Upper lobe of right lung (tissue), 1 donor: Measurements from ENCODE around the gene RBM10. TPM values are rescaled to one million over a fixed set of nuclear protein-coding genes. Genes with fewer than 3 reads are reported as not detected.

ENCODE experiments used
- ATAC-seq: fragments of 200-7000 bp; cut with Tn5 transposase; one replicate; pipeline ENCODE4 v1.9.1; 2020; ENCODE audit warnings: mild to moderate bottlenecking, moderate library complexity
- DNase-seq: peaks from one replicate; pipeline ENCODE4 v3.0.0-alpha.2; 2020
- H3K27ac ChIP-seq: fragments of 200-600 bp; one replicate; pipeline ENCODE4 v1.8.0; 2022
- H3K27me3 ChIP-seq: fragments of 200-600 bp; one replicate; pipeline ENCODE4 v1.8.0; 2022; ENCODE audit warnings: mild to moderate bottlenecking
- H3K36me3 ChIP-seq: fragments of 200-600 bp; one replicate; pipeline ENCODE4 v1.8.0; 2022
- H3K4me1 ChIP-seq: fragments of 200-600 bp; one replicate; pipeline ENCODE4 v1.8.0; 2022
- H3K4me3 ChIP-seq: fragments of 200-600 bp; one replicate; pipeline ENCODE4 v1.8.0; 2022; ENCODE audit warnings: mild to moderate bottlenecking
- H3K9me3 ChIP-seq: fragments of 200-600 bp; one replicate; pipeline ENCODE4 v1.8.0; 2022
- intact Hi-C: fragments of 100-400 bp; cut with DNase I; formaldehyde crosslinking; loops from one replicate; pipeline ENCODE4 v1.11.0; 2022
- total RNA-seq: library from RNA; stranded (reverse); fragmentation: NEBNext Ultra II Directional; extraction: Animal tissue kit (Norgen Biotek cat#: 25700); gene quantifications from one replicate; pipeline ENCODE4 v1.2.1, GENCODE V29; 2021
- TF ChIP-seq, protein P1 (sequence below): fragments of 200-600 bp; IDR thresholded peaks from one replicate; pipeline ENCODE4 v1.8.0; 2022; ENCODE audit warnings: antibody characterized with exemption
- donor health status: DM: no; HTN: yes; CAD: no; lungs with severe emphysema.

The RBM10 gene
- total RNA-seq, 1 donor from 2014 or later = 31.9 TPM

DNA sequence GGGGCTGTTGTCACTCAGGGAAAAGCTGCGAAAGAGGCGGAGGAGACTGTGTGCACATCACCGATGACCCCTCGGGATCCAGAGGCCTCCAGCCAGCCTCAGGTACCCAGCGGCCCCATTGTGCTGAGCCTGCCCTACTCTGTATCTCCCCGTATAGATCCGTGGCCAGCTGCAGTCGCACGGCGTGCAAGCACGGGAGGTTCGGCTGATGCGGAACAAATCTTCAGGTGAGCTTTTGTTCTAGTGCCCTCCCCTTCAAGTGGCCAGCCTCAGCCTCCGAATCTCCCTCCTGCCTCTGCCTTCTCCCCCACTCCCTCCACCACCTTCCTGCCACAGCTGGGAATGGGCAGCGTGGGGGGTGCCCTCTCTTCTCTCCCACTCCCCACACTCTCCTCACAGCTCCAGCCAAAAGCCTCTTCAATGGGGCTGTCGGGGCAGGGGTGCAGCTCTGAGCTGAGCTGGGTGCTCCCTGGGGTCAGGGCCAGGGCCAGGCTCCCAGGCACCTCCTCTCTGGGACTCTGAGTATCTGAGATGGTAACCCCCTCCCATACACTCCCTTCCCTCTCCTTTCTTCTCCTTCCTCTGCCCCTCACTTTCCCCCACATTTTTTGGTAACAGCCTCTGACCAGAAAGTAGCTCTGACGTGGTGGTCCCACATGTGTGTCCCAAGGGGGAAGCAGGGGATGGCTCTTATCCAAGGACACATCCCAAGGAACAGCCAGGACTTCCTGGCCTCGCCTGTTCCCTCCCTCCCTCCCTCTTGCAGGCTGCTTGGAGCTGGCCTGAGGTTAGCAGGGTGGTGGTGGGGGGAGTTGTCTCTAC lies 28.2 kb downstream of the RBM10 start:
- Histone ChIP-seq H3K36me3 (peaks cover 26% of the 10 kb centered on the region), H3K4me3 (no peak overlapping the region), H3K27ac (no peak overlapping the region), H3K27me3 (no peaks in the 10 kb centered on the region), H3K9me3 (no peaks in the 10 kb centered on the region), H3K4me1 (no peaks in the 10 kb centered on the region)
- DNase-seq (peak; percentile 16), ATAC-seq (no peak)
- TF ChIP-seq, protein P1, sequence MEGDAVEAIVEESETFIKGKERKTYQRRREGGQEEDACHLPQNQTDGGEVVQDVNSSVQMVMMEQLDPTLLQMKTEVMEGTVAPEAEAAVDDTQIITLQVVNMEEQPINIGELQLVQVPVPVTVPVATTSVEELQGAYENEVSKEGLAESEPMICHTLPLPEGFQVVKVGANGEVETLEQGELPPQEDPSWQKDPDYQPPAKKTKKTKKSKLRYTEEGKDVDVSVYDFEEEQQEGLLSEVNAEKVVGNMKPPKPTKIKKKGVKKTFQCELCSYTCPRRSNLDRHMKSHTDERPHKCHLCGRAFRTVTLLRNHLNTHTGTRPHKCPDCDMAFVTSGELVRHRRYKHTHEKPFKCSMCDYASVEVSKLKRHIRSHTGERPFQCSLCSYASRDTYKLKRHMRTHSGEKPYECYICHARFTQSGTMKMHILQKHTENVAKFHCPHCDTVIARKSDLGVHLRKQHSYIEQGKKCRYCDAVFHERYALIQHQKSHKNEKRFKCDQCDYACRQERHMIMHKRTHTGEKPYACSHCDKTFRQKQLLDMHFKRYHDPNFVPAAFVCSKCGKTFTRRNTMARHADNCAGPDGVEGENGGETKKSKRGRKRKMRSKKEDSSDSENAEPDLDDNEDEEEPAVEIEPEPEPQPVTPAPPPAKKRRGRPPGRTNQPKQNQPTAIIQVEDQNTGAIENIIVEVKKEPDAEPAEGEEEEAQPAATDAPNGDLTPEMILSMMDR = no peak
- intact Hi-C loops = no loop called here

DNA sequence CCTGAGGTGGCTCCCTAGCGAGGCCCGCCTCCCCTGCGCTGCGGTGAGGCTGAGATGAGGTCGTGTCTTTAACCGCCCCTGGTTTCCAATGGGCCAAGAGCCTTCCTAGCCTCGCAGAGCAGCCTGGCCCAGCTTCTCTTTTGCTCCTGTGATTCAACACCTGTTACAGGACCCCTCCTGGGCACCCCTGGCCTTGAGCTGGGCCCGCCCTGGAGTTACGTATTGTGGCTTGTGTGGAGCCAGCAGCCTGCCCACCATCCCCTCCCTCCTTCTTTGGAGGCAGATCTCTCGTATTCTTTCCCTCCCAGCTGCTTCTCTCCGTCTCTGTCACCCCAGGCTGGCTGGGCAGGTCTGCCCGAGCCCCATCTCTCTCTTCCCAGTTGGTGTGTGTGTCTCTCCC lies 29.4 kb downstream of the RBM10 start:
- TF ChIP-seq, protein P1 = no peak
- Histone ChIP-seq H3K4me1 (no peaks in the 10 kb centered on the region), H3K27ac (no peak overlapping the region), H3K4me3 (no peak overlapping the region), H3K27me3 (no peaks in the 10 kb centered on the region), H3K9me3 (no peaks in the 10 kb centered on the region), H3K36me3 (peaks cover 26% of the 10 kb centered on the region)
- intact Hi-C loops = no loop called here
- no peak for DNase-seq
- no peak for ATAC-seq

DNA sequence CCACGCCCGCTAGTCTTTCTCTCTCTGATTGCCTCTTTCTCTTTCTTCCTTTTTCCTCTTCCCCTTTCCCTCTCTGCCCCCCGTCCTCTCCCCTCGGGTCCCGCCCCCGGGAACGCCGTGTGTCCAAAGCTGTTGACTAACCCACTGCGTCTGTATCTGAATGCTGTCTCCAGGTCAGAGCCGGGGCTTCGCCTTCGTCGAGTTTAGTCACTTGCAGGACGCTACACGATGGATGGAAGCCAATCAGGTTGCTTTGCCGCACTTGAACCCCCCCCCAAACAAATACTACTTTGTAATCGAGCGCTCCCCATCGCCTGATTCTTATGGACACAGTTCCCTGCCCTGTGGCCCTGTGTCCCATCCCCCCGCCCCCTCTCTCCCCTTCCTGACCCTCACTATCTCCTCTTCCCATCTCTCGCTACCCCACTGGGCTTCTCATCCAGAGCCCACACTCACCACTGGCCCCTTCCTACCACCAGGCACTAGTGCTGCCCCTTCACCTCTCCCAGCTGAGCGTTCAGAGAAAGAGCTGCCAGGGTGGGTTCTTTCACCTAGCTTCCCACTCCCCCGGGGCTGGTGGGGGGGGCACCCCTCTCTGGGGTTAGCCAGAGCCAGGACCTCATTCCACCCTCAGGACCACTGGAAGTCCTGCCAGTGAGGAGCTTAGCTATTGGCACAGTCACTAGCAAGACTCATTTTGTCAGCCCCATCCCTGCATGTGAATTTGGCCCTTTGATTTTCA lies 30.0 kb downstream of the RBM10 start:
- Histone ChIP-seq H3K4me1 (no peaks in the 10 kb centered on the region), H3K4me3 (no peak overlapping the region), H3K9me3 (no peaks in the 10 kb centered on the region), H3K27me3 (no peaks in the 10 kb centered on the region), H3K36me3 (peaks cover 22% of the 10 kb centered on the region), H3K27ac (no peak overlapping the region)
- no peak for DNase-seq
- TF ChIP-seq, protein P1 = no peak
- intact Hi-C loops = no loop called here
- ATAC-seq = no peak

DNA sequence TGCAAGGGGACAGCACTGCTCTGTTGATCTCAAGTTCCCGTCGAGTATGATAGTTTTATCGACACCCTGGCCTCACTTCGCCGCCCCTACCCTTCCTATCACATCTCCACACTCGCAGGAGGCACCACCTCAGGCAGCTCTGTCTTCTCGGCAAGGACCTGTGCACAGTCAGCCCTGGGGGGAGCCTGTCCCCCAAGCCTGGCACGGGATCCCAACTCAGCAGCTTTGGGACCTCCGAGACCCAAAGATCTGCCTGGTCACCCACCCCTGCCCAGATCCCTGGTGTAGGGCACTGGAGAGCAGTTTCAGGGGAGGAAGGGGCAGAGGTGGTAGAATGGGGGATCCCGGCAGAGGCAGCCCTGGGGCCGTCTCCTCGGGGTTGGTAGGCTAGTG lies 30.6 kb downstream of the RBM10 start:
- TF ChIP-seq, protein P1 = no peak
- Histone ChIP-seq H3K27me3 (no peaks in the 10 kb centered on the region), H3K36me3 (peaks cover 28% of the 10 kb centered on the region), H3K4me3 (no peak overlapping the region), H3K27ac (no peak overlapping the region), H3K9me3 (no peaks in the 10 kb centered on the region), H3K4me1 (no peaks in the 10 kb centered on the region)
- intact Hi-C loops = no loop called here
- ATAC-seq = no peak
- DNase-seq = no peak

DNA sequence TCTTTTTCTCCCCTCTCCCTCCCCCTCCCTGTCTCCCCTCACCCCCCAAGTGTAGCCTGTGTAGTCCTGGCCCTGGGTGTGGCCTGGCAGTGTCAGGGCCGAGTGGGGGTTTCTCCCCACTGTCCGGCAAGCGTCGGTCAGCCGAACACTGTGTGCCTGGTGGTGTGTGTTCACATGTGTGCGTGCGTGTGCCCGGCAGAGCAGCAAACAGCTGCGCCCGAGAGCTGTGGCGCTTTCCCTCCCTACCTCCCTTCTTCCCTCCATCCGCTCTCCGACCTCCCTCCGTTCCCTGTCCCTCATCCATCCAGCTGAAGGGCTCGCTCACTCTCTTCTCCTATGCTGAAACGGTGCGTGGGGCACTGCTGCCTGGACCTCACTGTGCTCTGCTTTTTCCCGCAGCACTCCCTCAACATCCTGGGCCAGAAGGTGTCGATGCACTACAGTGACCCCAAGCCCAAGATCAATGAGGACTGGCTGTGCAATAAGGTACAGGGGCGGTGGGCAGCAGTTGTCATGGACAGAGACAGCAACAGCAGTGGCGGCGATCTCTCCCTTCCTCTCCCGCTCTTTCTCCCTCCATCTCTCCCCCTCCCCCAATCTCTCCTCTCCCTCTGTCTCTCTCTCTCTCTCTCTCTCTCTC lies 31.2 kb downstream of the RBM10 start:
- TF ChIP-seq, protein P1 = no peak
- H3K4me1 ChIP-seq = no peaks in the 10 kb centered on the region
- H3K36me3 ChIP-seq = peaks cover 34% of the 10 kb centered on the region
- H3K9me3 ChIP-seq = no peaks in the 10 kb centered on the region
- intact Hi-C loops = no loop called here
- no peak overlapping the region for H3K4me3 ChIP-seq
- H3K27ac ChIP-seq = no peak overlapping the region
- no peaks in the 10 kb centered on the region for H3K27me3 ChIP-seq
- ATAC-seq (no peak), DNase-seq (no peak)
